ENCODE results near the gene CLTCL1. TPM values are rescaled to one million over a fixed set of nuclear protein-coding genes. Genes with fewer than 3 reads are reported as not detected.

Gene CLTCL1
- total RNA-seq, 2 donors from 2014 or later: 0.99 to 2.1 TPM

GRCh38 chr22:19201869-19202798, 89.4 kb downstream of the CLTCL1 start:
- H3K9me3 Mint-ChIP-seq: peaks cover 2% of the 10 kb centered on the region in 2 donors
- no peaks in the 10 kb centered on the region for H3K36me3 Mint-ChIP-seq (ENCODE audit: insufficient read depth in 2 of 2)
- DNase-seq: no peak
- H3K4me3 Mint-ChIP-seq: no peak overlapping the region
- H3K27ac Mint-ChIP-seq: no peak overlapping the region
- H3K27me3 Mint-ChIP-seq (ENCODE audit: low read depth): no peaks in the 10 kb centered on the region
- no peaks in the 10 kb centered on the region for H3K4me1 Mint-ChIP-seq (ENCODE audit: low read depth)
- no peak for ATAC-seq (replicated peaks in 1 of 2)

GRCh38 chr22:19201130-19201868, 90.2 kb downstream of the CLTCL1 start:
- H3K36me3 Mint-ChIP-seq (ENCODE audit: insufficient read depth in 2 of 2): no peaks in the 10 kb centered on the region
- no peak overlapping the region for H3K4me3 Mint-ChIP-seq
- no peaks in the 10 kb centered on the region for H3K27me3 Mint-ChIP-seq (ENCODE audit: low read depth)
- DNase-seq (no peak), ATAC-seq (replicated peaks in 1 of 2) (no peak)
- H3K27ac Mint-ChIP-seq: no peak overlapping the region
- no peaks in the 10 kb centered on the region for H3K4me1 Mint-ChIP-seq (ENCODE audit: low read depth)
- peaks cover 2% of the 10 kb centered on the region in 2 donors for H3K9me3 Mint-ChIP-seq

- no peak for DNase-seq
- no peaks in the 10 kb centered on the region for H3K4me1 Mint-ChIP-seq (ENCODE audit: low read depth)
- H3K9me3 Mint-ChIP-seq: peaks cover 2% of the 10 kb centered on the region in 2 donors
- H3K27ac Mint-ChIP-seq: no peak overlapping the region
- H3K36me3 Mint-ChIP-seq (ENCODE audit: insufficient read depth in 2 of 2): no peaks in the 10 kb centered on the region
- H3K4me3 Mint-ChIP-seq: no peak overlapping the region
- no peaks in the 10 kb centered on the region for H3K27me3 Mint-ChIP-seq (ENCODE audit: low read depth)
- no peak for ATAC-seq (replicated peaks in 1 of 2)
Measured at GRCh38 chr22:19199479-19199878, 92.0 kb downstream of the CLTCL1 start.

- no peaks in the 10 kb centered on the region for H3K4me1 Mint-ChIP-seq (ENCODE audit: low read depth)
- no peaks in the 10 kb centered on the region for H3K27me3 Mint-ChIP-seq (ENCODE audit: low read depth)
- H3K36me3 Mint-ChIP-seq (ENCODE audit: insufficient read depth in 2 of 2): no peaks in the 10 kb centered on the region
- DNase-seq: no peak
- no peak overlapping the region for H3K27ac Mint-ChIP-seq
- H3K4me3 Mint-ChIP-seq: no peak overlapping the region
- peaks cover 2% of the 10 kb centered on the region in 2 donors for H3K9me3 Mint-ChIP-seq
- no peak for ATAC-seq (replicated peaks in 1 of 2)
Measured at GRCh38 chr22:19197997-19198865, 93.3 kb downstream of the CLTCL1 start.

GRCh38 chr22:19196841-19197612, 94.5 kb downstream of the CLTCL1 start:
- no peak overlapping the region for H3K27ac Mint-ChIP-seq
- H3K4me3 Mint-ChIP-seq: no peak overlapping the region
- no peak for ATAC-seq (replicated peaks in 1 of 2)
- H3K4me1 Mint-ChIP-seq (ENCODE audit: low read depth): no peaks in the 10 kb centered on the region
- no peaks in the 10 kb centered on the region for H3K36me3 Mint-ChIP-seq (ENCODE audit: insufficient read depth in 2 of 2)
- H3K9me3 Mint-ChIP-seq: no peaks in the 10 kb centered on the region
- no peak for DNase-seq
- no peaks in the 10 kb centered on the region for H3K27me3 Mint-ChIP-seq (ENCODE audit: low read depth)

- DNase-seq (no peak), ATAC-seq (replicated peaks in 1 of 2) (peak; percentile 40 to 53)
- Mint-ChIP-seq H3K27me3 (ENCODE audit: low read depth) (no peaks in the 10 kb centered on the region), H3K4me3 (no peak overlapping the region), H3K27ac (no peak overlapping the region), H3K4me1 (ENCODE audit: low read depth) (no peaks in the 10 kb centered on the region), H3K36me3 (ENCODE audit: insufficient read depth in 2 of 2) (no peaks in the 10 kb centered on the region), H3K9me3 (no peaks in the 10 kb centered on the region)
Measured at GRCh38 chr22:19195796-19196731, 95.5 kb downstream of the CLTCL1 start.

- no peak for ATAC-seq (replicated peaks in 1 of 2)
- Mint-ChIP-seq H3K9me3 (no peaks in the 10 kb centered on the region), H3K4me3 (no peak overlapping the region), H3K27ac (no peak overlapping the region), H3K4me1 (ENCODE audit: low read depth) (no peaks in the 10 kb centered on the region), H3K36me3 (ENCODE audit: insufficient read depth in 2 of 2) (no peaks in the 10 kb centered on the region), H3K27me3 (ENCODE audit: low read depth) (no peaks in the 10 kb centered on the region)
- DNase-seq: no peak
Measured at GRCh38 chr22:19194766-19195536, 96.6 kb downstream of the CLTCL1 start.

GRCh38 chr22:19193879-19194278, 97.6 kb downstream of the CLTCL1 start:
- H3K4me3 Mint-ChIP-seq: no peak overlapping the region
- H3K4me1 Mint-ChIP-seq (ENCODE audit: low read depth): no peaks in the 10 kb centered on the region

GRCh38 chr22:19187716-19188563, 103.6 kb downstream of the CLTCL1 start:
- Mint-ChIP-seq H3K36me3 (ENCODE audit: insufficient read depth in 2 of 2) (no peaks in the 10 kb centered on the region), H3K27ac (no peak overlapping the region), H3K27me3 (ENCODE audit: low read depth) (no peaks in the 10 kb centered on the region), H3K4me1 (ENCODE audit: low read depth) (no peaks in the 10 kb centered on the region), H3K4me3 (no peak overlapping the region), H3K9me3 (no peaks in the 10 kb centered on the region)
- ATAC-seq (replicated peaks in 1 of 2) (no peak), DNase-seq (no peak)

More at GRCh38 chr22:19193879-19194278, 97.6 kb downstream of the CLTCL1 start:
- no peak for DNase-seq
- H3K27me3 Mint-ChIP-seq (ENCODE audit: low read depth): no peaks in the 10 kb centered on the region
- H3K36me3 Mint-ChIP-seq (ENCODE audit: insufficient read depth in 2 of 2): no peaks in the 10 kb centered on the region
- H3K27ac Mint-ChIP-seq: no peak overlapping the region
- no peak for ATAC-seq (replicated peaks in 1 of 2)
- no peaks in the 10 kb centered on the region for H3K9me3 Mint-ChIP-seq

GRCh38 chr22:19184276-19184997, 107.1 kb downstream of the CLTCL1 start:
- H3K4me3 Mint-ChIP-seq: no peak overlapping the region

More at GRCh38 chr22:19184276-19184997, 107.1 kb downstream of the CLTCL1 start:
- no peak for DNase-seq
- H3K27ac Mint-ChIP-seq: no peak overlapping the region
- H3K36me3 Mint-ChIP-seq (ENCODE audit: insufficient read depth in 2 of 2): no peaks in the 10 kb centered on the region
- no peaks in the 10 kb centered on the region for H3K9me3 Mint-ChIP-seq
- H3K27me3 Mint-ChIP-seq (ENCODE audit: low read depth): no peaks in the 10 kb centered on the region
- peaks cover 25% of the 10 kb centered on the region for H3K4me1 Mint-ChIP-seq (ENCODE audit: low read depth)
- ATAC-seq (replicated peaks in 1 of 2): no peak

All from activated T-cell treated with anti-CD3 and anti-CD28 coated beads, Interleukin-2, amount 50 U/mL, for 72 hours (primary cell).